HepG2 (cell line): ENCODE data around the gene PRAC1. TPM values are rescaled to one million over a fixed set of nuclear protein-coding genes. Genes with fewer than 3 reads are reported as not detected.

Experiments
- ATAC-seq: fragments of 200-7000 bp; cut with Tn5 transposase; 3 replicates; pipeline ENCODE4 v1.9.1; 2020; ENCODE audit warnings: mild to moderate bottlenecking, moderate library complexity
- BruUV-seq: library from RNA; stranded (reverse); fragments of 400-500 nt; replicated peaks from 2 replicates; lab custom pipeline; 2021; lab: Mats Ljungman, UMichigan
- CTCF ChIA-PET: fragments of 300-600 bp; formaldehyde crosslinking; extraction: SDS; loops from one replicate; lab custom pipeline; 2021; ENCODE audit warnings: low total read pairs, inconsistent platforms, low intra/inter-chr PET ratio; lab: Yijun Ruan, JAX
- POLR2A ChIA-PET: fragments of 350-600 bp; sonication (Branson Sonifier 250); formaldehyde crosslinking; loops from one replicate; lab custom pipeline; 2020; ENCODE audit warnings: antibody characterized with exemption, inconsistent platforms; lab: Yijun Ruan, JAX
- DNase-seq: peaks from one replicate; pipeline ENCODE4 v3.0.0-alpha.2; 2015; ENCODE audit warnings: low spot score
- FAIRE-seq: peaks from 3 replicates; lab custom pipeline; 2011; peaks lifted over from hg19 to GRCh38; lab: Jason Lieb, UNC
- H2AFZ ChIP-seq: one replicate; pipeline ENCODE4 v1.6.1; 2011; ENCODE audit warnings: low read length, inconsistent platforms
- H3K27ac ChIP-seq: fragments of 300-600 bp; 3 replicates; pipeline ENCODE4 v1.8.0; 2011; ENCODE audit warnings: mixed run types, mild to moderate bottlenecking, mixed read lengths, low read length, inconsistent platforms; ENCODE audit not compliant: insufficient read depth; ENCODE audit errors: extremely low read length
- H3K27me3 ChIP-seq, 2 experiments: fragments of 200-600 bp in 1 of 2; 2 replicates in 1 of 2; 3 replicates in 1 of 2; pipeline versions ENCODE4 v1.6.0 to v1.8.0; 2011; ENCODE audit warnings: low read length in 2 of 2, mild to moderate bottlenecking in 2 of 2, moderate library complexity in 2 of 2, inconsistent platforms in 1 of 2; ENCODE audit not compliant: insufficient read depth in 2 of 2, control insufficient read depth in 1 of 2
- H3K36me3 ChIP-seq, 2 experiments: fragments of 200-600 bp in 1 of 2; replicated peaks in 1 of 2; 2 replicates in 1 of 2; 3 replicates in 1 of 2; pipeline versions ENCODE4 v1.5.1 to v1.8.0; 2011; ENCODE audit warnings: low read length in 2 of 2, inconsistent platforms in 1 of 2; ENCODE audit not compliant: insufficient read depth in 2 of 2, control insufficient read depth in 1 of 2
- H3K4me1 ChIP-seq: 2 replicates; pipeline ENCODE4 v1.5.1; 2012; ENCODE audit warnings: low read length, inconsistent platforms; ENCODE audit not compliant: insufficient read depth
- H3K4me2 ChIP-seq: 2 replicates; pipeline ENCODE4 v1.6.0; 2011; ENCODE audit warnings: low read depth, low read length, inconsistent platforms
- H3K4me3 ChIP-seq, 3 experiments: fragments of 200-600 bp in 1 of 3; sonication (generic), shearing (Covaris generic) in 1 of 3; replicated peaks in 1 of 3; 2 replicates each; pipeline ENCODE4 v1.5.1; 2011 to 2016; ENCODE audit warnings: low read length in 3 of 3, inconsistent platforms in 2 of 3, low read depth in 2 of 3, mild to moderate bottlenecking in 2 of 3, control low read depth in 1 of 3, mixed read lengths in 1 of 3; ENCODE audit not compliant: insufficient read depth in 1 of 3
- H3K79me2 ChIP-seq: one replicate; pipeline ENCODE4 v1.6.1; 2011; ENCODE audit warnings: low read length, inconsistent platforms; ENCODE audit not compliant: insufficient read depth
- H3K9ac ChIP-seq: 2 replicates; pipeline ENCODE4 v1.6.0; 2011; ENCODE audit warnings: mild to moderate bottlenecking, low read depth, low read length, inconsistent platforms; ENCODE audit not compliant: insufficient read depth
- H3K9me3 ChIP-seq: 2 replicates; pipeline ENCODE4 v1.5.1; 2012; ENCODE audit warnings: mild to moderate bottlenecking, low read length
- H4K20me1 ChIP-seq: 2 replicates; pipeline ENCODE4 v1.6.0; 2011; ENCODE audit warnings: inconsistent platforms, mild to moderate bottlenecking, low read length, moderate library complexity; ENCODE audit not compliant: insufficient read depth
- ESRRA ChIP-seq: sonication (generic); formaldehyde crosslinking; IDR thresholded peaks from 2 replicates; pipeline ENCODE4 v1.5.1; 2020; ENCODE audit warnings: mild to moderate bottlenecking, low read depth, missing genetic modification reagents
- EZH2 ChIP-seq: conservative IDR thresholded peaks from 2 replicates; pipeline ENCODE4 v1.6.1; 2012; ENCODE audit warnings: mild to moderate bottlenecking, low read depth, low read length, moderate library complexity
- IKZF1 ChIP-seq: fragments of 450-650 bp; IDR thresholded peaks from 2 replicates; pipeline ENCODE4 v1.7.1; 2016
- NFIB ChIP-seq: sonication (generic); formaldehyde crosslinking; IDR thresholded peaks from 2 replicates; pipeline ENCODE4 v1.9.0; 2021; ENCODE audit warnings: missing genetic modification reagents, mild to moderate bottlenecking, borderline replicate concordance
- NFYC ChIP-seq: IDR thresholded peaks from 2 replicates; pipeline ENCODE4 v1.6.1; 2016; ENCODE audit warnings: missing genetic modification reagents, missing compliant biosample characterization
- PCBP1 ChIP-seq: fragments of 200-400 bp; formaldehyde crosslinking; IDR thresholded peaks from 2 replicates; pipeline ENCODE4 v1.6.1; 2017; ENCODE audit warnings: mild to moderate bottlenecking, low read depth, low read length, borderline replicate concordance
- PHF8 ChIP-seq: sonication (generic); formaldehyde crosslinking; IDR thresholded peaks from 2 replicates; pipeline ENCODE4 v1.5.0; 2020; ENCODE audit warnings: missing genetic modification reagents
- SOX5 ChIP-seq: IDR thresholded peaks from 2 replicates; pipeline ENCODE4 v1.6.1; 2016; ENCODE audit warnings: borderline replicate concordance
- ZNF713 ChIP-seq: sonication (generic); formaldehyde crosslinking; IDR thresholded peaks from 2 replicates; pipeline ENCODE4 v1.4.0; 2020; ENCODE audit warnings: mild to moderate bottlenecking, missing genetic modification reagents
- ZNF841 ChIP-seq: sonication (generic); formaldehyde crosslinking; IDR thresholded peaks from 2 replicates; pipeline ENCODE4 v1.8.1; 2023; ENCODE audit warnings: missing genetic modification reagents, borderline replicate concordance
- WGBS: methylation state at CpG from one replicate; pipeline ENCODE4 v1.1.6; 2017; ENCODE audit warnings: low lambda C conversion rate; 5-methylcytosine and 5-hydroxymethylcytosine counted together
- in situ Hi-C: cut with HindIII; loops from 2 replicates; pipeline ENCODE4 v1.10.0; 2017; ENCODE audit warnings: low pct_unique_long_range_greater_than_20kb; ENCODE audit not compliant: extremely low pct_ligation_motif_present
- intact Hi-C: fragments of 100-400 bp; cut with micrococcal nuclease; formaldehyde crosslinking; loops from one replicate; pipeline ENCODE4 v1.10.0; 2022; ENCODE audit not compliant: unreplicated experiment
- polyA plus RNA-seq, 8 experiments: library from polyadenylated mRNA; depleted of rRNA in 3 of 8; stranded (reverse) in 7 of 8; unstranded in 1 of 8; fragments of >200 nt; fragmentation: Illumina TruSeq in 4 of 8; extraction: Trizol in 4 of 8; gene quantifications; 2 replicates each; pipeline versions ENCODE4 v1.2.1 to v1.2.3, GENCODE V29; 2011 to 2016; ENCODE audit warnings: low read depth in 4 of 8, missing spikeins in 1 of 8, mixed read lengths in 1 of 8; ENCODE audit not compliant: insufficient read depth in 1 of 8
- total RNA-seq, 5 experiments: library from RNA; depleted of rRNA; stranded (reverse); fragments of >200 nt; fragmentation: Illumina TruSeq; extraction: Trizol; gene quantifications; 2 replicates each; pipeline ENCODE4 v1.2.3, GENCODE V29; 2016; ENCODE audit warnings: low read depth in 1 of 5
- TF ChIP-seq, protein P1 (sequence below): sonication (generic); formaldehyde crosslinking; IDR thresholded peaks from 2 replicates; pipeline ENCODE4 v1.4.0; 2020; ENCODE audit warnings: missing genetic modification reagents, mild to moderate bottlenecking, borderline replicate concordance
- TF ChIP-seq, protein P2 (sequence below): sonication (generic); formaldehyde crosslinking; IDR thresholded peaks from 2 replicates; pipeline ENCODE4 v1.4.0; 2020; ENCODE audit warnings: mild to moderate bottlenecking, missing genetic modification reagents
- TF ChIP-seq, protein P3 (sequence below): sonication (generic); formaldehyde crosslinking; IDR thresholded peaks from 2 replicates; pipeline ENCODE4 v1.5.0; 2020; ENCODE audit warnings: mild to moderate bottlenecking, missing genetic modification reagents

PRAC1 gene
- total and polyA plus RNA-seq, 2 of the 13 experiments (the other 11 are each of a cell fraction or from before 2014, with no cell fraction given) = not detected

DNA sequence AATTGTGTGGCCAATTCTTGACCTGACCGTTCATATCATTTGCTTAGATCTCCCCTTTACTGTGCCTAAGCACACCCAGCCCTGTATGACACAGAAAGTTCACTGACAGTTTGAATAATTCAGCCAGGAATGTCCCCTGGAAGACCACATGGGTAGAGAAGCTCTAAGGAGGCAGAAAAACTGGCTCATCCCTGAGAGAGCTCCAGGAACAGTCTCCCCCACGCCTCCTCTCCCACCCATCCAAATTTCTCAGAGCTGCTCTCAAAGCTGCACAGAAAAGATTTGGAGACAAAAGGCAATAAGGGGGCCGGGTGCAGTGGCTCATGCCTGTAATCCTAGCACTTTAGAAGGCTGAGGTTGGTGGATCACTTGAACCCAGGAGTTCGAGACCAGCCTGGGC lies 11.2 kb downstream of the PRAC1 start:
- Histone ChIP-seq H3K79me2 (no peaks in the 10 kb centered on the region), H3K4me1 (peaks cover 4% of the 10 kb centered on the region), H3K9me3 (no peaks in the 10 kb centered on the region), H3K27me3 (peaks cover 2 to 51% of the 10 kb centered on the region in 2 experiments; a peak in 4 of 5 replicates), H3K36me3 (no peaks in the 10 kb centered on the region), H3K27ac (no peak overlapping the region), H2AFZ (no peak overlapping the region), H3K4me2 (no peak overlapping the region), H3K4me3 (no peak overlapping the region), H3K9ac (no peak overlapping the region), H4K20me1 (no peaks in the 10 kb centered on the region)
- in situ Hi-C loops = no loop called here
- no TSS peak for BruUV-seq
- intact Hi-C loops = no loop called here
- WGBS = 3% methylated on average over 4 of the region's 4 CpGs
- TF ChIP-seq, protein P1, sequence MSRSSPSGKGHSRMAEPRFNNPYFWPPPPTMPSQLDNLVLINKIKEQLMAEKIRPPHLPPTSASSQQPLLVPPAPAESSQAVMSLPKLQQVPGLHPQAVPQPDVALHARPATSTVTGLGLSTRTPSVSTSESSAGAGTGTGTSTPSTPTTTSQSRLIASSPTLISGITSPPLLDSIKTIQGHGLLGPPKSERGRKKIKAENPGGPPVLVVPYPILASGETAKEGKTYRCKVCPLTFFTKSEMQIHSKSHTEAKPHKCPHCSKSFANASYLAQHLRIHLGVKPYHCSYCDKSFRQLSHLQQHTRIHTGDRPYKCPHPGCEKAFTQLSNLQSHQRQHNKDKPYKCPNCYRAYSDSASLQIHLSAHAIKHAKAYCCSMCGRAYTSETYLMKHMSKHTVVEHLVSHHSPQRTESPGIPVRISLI = no peak
- TF ChIP-seq ESRRA = no peak
- TF ChIP-seq NFYC (CRISPR knock-in tag) = no peak
- TF ChIP-seq EZH2 = no peak
- no peak for TF ChIP-seq NFIB (CRISPR knock-in tag)
- TF ChIP-seq, protein P2, sequence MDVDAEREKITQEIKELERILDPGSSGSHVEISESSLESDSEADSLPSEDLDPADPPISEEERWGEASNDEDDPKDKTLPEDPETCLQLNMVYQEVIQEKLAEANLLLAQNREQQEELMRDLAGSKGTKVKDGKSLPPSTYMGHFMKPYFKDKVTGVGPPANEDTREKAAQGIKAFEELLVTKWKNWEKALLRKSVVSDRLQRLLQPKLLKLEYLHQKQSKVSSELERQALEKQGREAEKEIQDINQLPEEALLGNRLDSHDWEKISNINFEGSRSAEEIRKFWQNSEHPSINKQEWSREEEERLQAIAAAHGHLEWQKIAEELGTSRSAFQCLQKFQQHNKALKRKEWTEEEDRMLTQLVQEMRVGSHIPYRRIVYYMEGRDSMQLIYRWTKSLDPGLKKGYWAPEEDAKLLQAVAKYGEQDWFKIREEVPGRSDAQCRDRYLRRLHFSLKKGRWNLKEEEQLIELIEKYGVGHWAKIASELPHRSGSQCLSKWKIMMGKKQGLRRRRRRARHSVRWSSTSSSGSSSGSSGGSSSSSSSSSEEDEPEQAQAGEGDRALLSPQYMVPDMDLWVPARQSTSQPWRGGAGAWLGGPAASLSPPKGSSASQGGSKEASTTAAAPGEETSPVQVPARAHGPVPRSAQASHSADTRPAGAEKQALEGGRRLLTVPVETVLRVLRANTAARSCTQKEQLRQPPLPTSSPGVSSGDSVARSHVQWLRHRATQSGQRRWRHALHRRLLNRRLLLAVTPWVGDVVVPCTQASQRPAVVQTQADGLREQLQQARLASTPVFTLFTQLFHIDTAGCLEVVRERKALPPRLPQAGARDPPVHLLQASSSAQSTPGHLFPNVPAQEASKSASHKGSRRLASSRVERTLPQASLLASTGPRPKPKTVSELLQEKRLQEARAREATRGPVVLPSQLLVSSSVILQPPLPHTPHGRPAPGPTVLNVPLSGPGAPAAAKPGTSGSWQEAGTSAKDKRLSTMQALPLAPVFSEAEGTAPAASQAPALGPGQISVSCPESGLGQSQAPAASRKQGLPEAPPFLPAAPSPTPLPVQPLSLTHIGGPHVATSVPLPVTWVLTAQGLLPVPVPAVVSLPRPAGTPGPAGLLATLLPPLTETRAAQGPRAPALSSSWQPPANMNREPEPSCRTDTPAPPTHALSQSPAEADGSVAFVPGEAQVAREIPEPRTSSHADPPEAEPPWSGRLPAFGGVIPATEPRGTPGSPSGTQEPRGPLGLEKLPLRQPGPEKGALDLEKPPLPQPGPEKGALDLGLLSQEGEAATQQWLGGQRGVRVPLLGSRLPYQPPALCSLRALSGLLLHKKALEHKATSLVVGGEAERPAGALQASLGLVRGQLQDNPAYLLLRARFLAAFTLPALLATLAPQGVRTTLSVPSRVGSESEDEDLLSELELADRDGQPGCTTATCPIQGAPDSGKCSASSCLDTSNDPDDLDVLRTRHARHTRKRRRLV = no peak
- TF ChIP-seq PHF8 (CRISPR knock-in tag) = no peak
- TF ChIP-seq, protein P3, sequence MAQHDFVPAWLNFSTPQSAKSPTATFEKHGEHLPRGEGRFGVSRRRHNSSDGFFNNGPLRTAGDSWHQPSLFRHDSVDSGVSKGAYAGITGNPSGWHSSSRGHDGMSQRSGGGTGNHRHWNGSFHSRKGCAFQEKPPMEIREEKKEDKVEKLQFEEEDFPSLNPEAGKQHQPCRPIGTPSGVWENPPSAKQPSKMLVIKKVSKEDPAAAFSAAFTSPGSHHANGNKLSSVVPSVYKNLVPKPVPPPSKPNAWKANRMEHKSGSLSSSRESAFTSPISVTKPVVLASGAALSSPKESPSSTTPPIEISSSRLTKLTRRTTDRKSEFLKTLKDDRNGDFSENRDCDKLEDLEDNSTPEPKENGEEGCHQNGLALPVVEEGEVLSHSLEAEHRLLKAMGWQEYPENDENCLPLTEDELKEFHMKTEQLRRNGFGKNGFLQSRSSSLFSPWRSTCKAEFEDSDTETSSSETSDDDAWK (CRISPR knock-in tag) = no peak
- TF ChIP-seq ZNF841 = no peak
- no peak for TF ChIP-seq IKZF1
- no peak for TF ChIP-seq ZNF713 (CRISPR knock-in tag)
- TF ChIP-seq SOX5 (CRISPR knock-in tag) = no peak
- no peak for TF ChIP-seq PCBP1
- CTCF ChIA-PET = no interaction called here
- no peak for FAIRE-seq
- ATAC-seq = no peak
- DNase-seq = no peak
- POLR2A ChIA-PET = no interaction called here
